ENCODE results near the gene BBC3. TPM values are rescaled to one million over a fixed set of nuclear protein-coding genes. Genes with fewer than 3 reads are reported as not detected.

The BBC3 gene
- total and polyA plus RNA-seq, 2 of the 4 experiments (the other 2 are of a cell fraction) = 1.6 to 6.5 TPM

GRCh38 chr19:47240996-47241918, 10.3 kb upstream of the BBC3 start (continued):
- no peak for TF ChIP-seq ELK1 (IDR thresholded peaks at IDR 0.05; ENCODE audit: borderline replicate concordance, low read depth, low read length)
- TF ChIP-seq USF2 (IDR thresholded peaks at IDR 0.05; ENCODE audit: low read depth, low read length) = no peak
